Mucosa of rectum (tissue), 2 donors: Measurements from ENCODE around the gene SMIM13.
A peak's percentile ranks its signal among the peaks of the same experiment; 100 is the strongest.

Source experiments
- H3K27ac ChIP-seq, 2 donors: one replicate each; pipeline ENCODE4 v1.7.0; 2013; ENCODE audit warnings: inconsistent platforms in 2 of 2, low read depth in 2 of 2, low read length in 2 of 2
- H3K27me3 ChIP-seq, 2 donors: one replicate each; pipeline ENCODE4 v1.7.0; 2013; ENCODE audit warnings: low read length in 2 of 2; ENCODE audit not compliant: control insufficient read depth in 2 of 2, insufficient read depth in 2 of 2
- H3K36me3 ChIP-seq, 2 donors: one replicate each; pipeline ENCODE4 v1.7.0; 2013; ENCODE audit warnings: low read length in 2 of 2; ENCODE audit not compliant: control insufficient read depth in 2 of 2, insufficient read depth in 2 of 2
- H3K4me1 ChIP-seq, 2 donors: one replicate each; pipeline ENCODE4 v1.7.0; 2013; ENCODE audit warnings: low read length in 2 of 2, mild to moderate bottlenecking in 1 of 2; ENCODE audit not compliant: control insufficient read depth in 2 of 2, insufficient read depth in 2 of 2
- H3K4me3 ChIP-seq, 2 donors: one replicate each; pipeline ENCODE4 v1.7.0; 2013; ENCODE audit warnings: low read length in 2 of 2
- H3K9ac ChIP-seq, 2 donors: one replicate each; pipeline ENCODE4 v1.7.0; 2013; ENCODE audit warnings: low read length in 2 of 2, low read depth in 1 of 2, mild to moderate bottlenecking in 1 of 2
- H3K9me3 ChIP-seq, 2 donors: one replicate each; pipeline ENCODE4 v1.7.0; 2013; ENCODE audit warnings: low read length in 2 of 2; ENCODE audit not compliant: control insufficient read depth in 2 of 2
- donor health status: healthy.
- donor health status: Normal muscosa, but diverticular disease.

SMIM13 gene

GRCh38 chr6:11168091-11168635 lies 74.5 kb downstream of the SMIM13 start:
- Histone ChIP-seq H3K9me3 (no peaks in the 10 kb centered on the region), H3K4me3 (no peak overlapping the region), H3K9ac (no peak overlapping the region), H3K36me3 (no peaks in the 10 kb centered on the region), H3K27ac (no peak overlapping the region), H3K4me1 (peaks cover 0 to 4% of the 10 kb centered on the region in 2 donors), H3K27me3 (no peaks in the 10 kb centered on the region)

GRCh38 chr6:11171952-11172351 lies 78.3 kb downstream of the SMIM13 start:
- Histone ChIP-seq H3K9me3 (no peaks in the 10 kb centered on the region), H3K27me3 (no peaks in the 10 kb centered on the region), H3K4me1 (peaks cover 0 to 4% of the 10 kb centered on the region in 2 donors), H3K36me3 (no peaks in the 10 kb centered on the region), H3K4me3 (no peak overlapping the region), H3K9ac (no peak overlapping the region), H3K27ac (no peak overlapping the region)

- Histone ChIP-seq H3K9me3 (no peaks in the 10 kb centered on the region), H3K36me3 (no peaks in the 10 kb centered on the region), H3K4me1 (peaks cover 0 to 4% of the 10 kb centered on the region in 2 donors), H3K27me3 (no peaks in the 10 kb centered on the region), H3K27ac (no peak overlapping the region), H3K4me3 (peak overlapping the region; percentile 20 to 40), H3K9ac (no peak overlapping the region)
Measured at GRCh38 chr6:11172501-11173327, 79.1 kb downstream of the SMIM13 start.

GRCh38 chr6:11174242-11174611 lies 80.6 kb downstream of the SMIM13 start:
- H3K27ac ChIP-seq = no peak overlapping the region
- no peaks in the 10 kb centered on the region for H3K27me3 ChIP-seq
- H3K36me3 ChIP-seq = no peaks in the 10 kb centered on the region
- no peaks in the 10 kb centered on the region for H3K9me3 ChIP-seq
- no peak overlapping the region for H3K4me3 ChIP-seq
- no peak overlapping the region for H3K9ac ChIP-seq
- H3K4me1 ChIP-seq = peaks cover 0 to 4% of the 10 kb centered on the region in 2 donors

GRCh38 chr6:11177271-11177670 lies 83.6 kb downstream of the SMIM13 start:
- H3K9ac ChIP-seq = no peak overlapping the region
- peaks cover 0 to 4% of the 10 kb centered on the region in 2 donors for H3K4me1 ChIP-seq
- no peak overlapping the region for H3K4me3 ChIP-seq
- no peak overlapping the region for H3K27ac ChIP-seq
- no peaks in the 10 kb centered on the region for H3K9me3 ChIP-seq
- no peaks in the 10 kb centered on the region for H3K36me3 ChIP-seq
- H3K27me3 ChIP-seq = no peaks in the 10 kb centered on the region

- H3K9me3 ChIP-seq = no peaks in the 10 kb centered on the region
- no peak overlapping the region for H3K4me3 ChIP-seq
- H3K27ac ChIP-seq = no peak overlapping the region
- H3K9ac ChIP-seq = no peak overlapping the region
- H3K36me3 ChIP-seq = peaks cover 4 to 6% of the 10 kb centered on the region in 2 donors
- no peaks in the 10 kb centered on the region for H3K27me3 ChIP-seq
- no peaks in the 10 kb centered on the region for H3K4me1 ChIP-seq
Measured at GRCh38 chr6:11179088-11179418, 85.4 kb downstream of the SMIM13 start.

GRCh38 chr6:11179419-11180202 lies 86.0 kb downstream of the SMIM13 start:
- Histone ChIP-seq H3K4me3 (no peak overlapping the region), H3K27ac (no peak overlapping the region), H3K9me3 (no peaks in the 10 kb centered on the region), H3K4me1 (no peaks in the 10 kb centered on the region), H3K9ac (no peak overlapping the region), H3K27me3 (no peaks in the 10 kb centered on the region), H3K36me3 (peaks cover 9 to 11% of the 10 kb centered on the region in 2 donors)

- Histone ChIP-seq H3K36me3 (peaks cover 26 to 28% of the 10 kb centered on the region in 2 donors), H3K27me3 (no peaks in the 10 kb centered on the region), H3K27ac (no peak overlapping the region), H3K4me3 (no peak overlapping the region), H3K9me3 (no peaks in the 10 kb centered on the region), H3K4me1 (no peaks in the 10 kb centered on the region), H3K9ac (no peak overlapping the region)
Measured at GRCh38 chr6:11181478-11182136, 88.0 kb downstream of the SMIM13 start.

- Histone ChIP-seq H3K4me3 (no peak overlapping the region), H3K27me3 (no peaks in the 10 kb centered on the region), H3K9ac (no peak overlapping the region), H3K4me1 (peaks cover 0 to 17% of the 10 kb centered on the region in 2 donors), H3K9me3 (no peaks in the 10 kb centered on the region), H3K27ac (no peak overlapping the region), H3K36me3 (peaks cover 36 to 45% of the 10 kb centered on the region in 2 donors)
Measured at GRCh38 chr6:11183761-11184362, 90.2 kb downstream of the SMIM13 start.
